Lower lobe of right lung (tissue), 2 donors: ENCODE measurements around the gene RGS7. TPM values are rescaled to one million over a fixed set of nuclear protein-coding genes. Genes with fewer than 3 reads are reported as not detected.

ENCODE experiments used
- ATAC-seq, 2 donors: fragments of 200-7000 bp; cut with Tn5 transposase; one replicate each; pipeline ENCODE4 v1.9.1; 2020 to 2022; ENCODE audit warnings: mild to moderate bottlenecking in 2 of 2, moderate library complexity in 2 of 2
- DNase-seq: peaks from one replicate; pipeline ENCODE4 v3.0.0-alpha.2; 2020
- H3K27ac ChIP-seq: fragments of 200-600 bp; one replicate; pipeline ENCODE4 v1.8.0; 2022
- H3K27me3 ChIP-seq: fragments of 200-600 bp; one replicate; pipeline ENCODE4 v1.8.0; 2022; ENCODE audit warnings: low read depth
- H3K36me3 ChIP-seq: fragments of 200-600 bp; one replicate; pipeline ENCODE4 v1.8.0; 2022; ENCODE audit warnings: mild to moderate bottlenecking
- H3K4me1 ChIP-seq: fragments of 200-600 bp; one replicate; pipeline ENCODE4 v1.8.0; 2022
- H3K4me3 ChIP-seq: fragments of 200-600 bp; one replicate; pipeline ENCODE4 v1.8.0; 2022; ENCODE audit warnings: mild to moderate bottlenecking
- H3K9me3 ChIP-seq: fragments of 200-600 bp; one replicate; pipeline ENCODE4 v1.8.0; 2022
- CTCF ChIP-seq: fragments of 200-600 bp; IDR thresholded peaks from one replicate; pipeline ENCODE4 v1.8.0; 2022; ENCODE audit warnings: antibody characterized with exemption, mild to moderate bottlenecking
- intact Hi-C: fragments of 100-400 bp; cut with DNase I; formaldehyde crosslinking; loops from one replicate; pipeline ENCODE4 v1.11.0; 2022
- total RNA-seq: library from RNA; stranded (reverse); fragmentation: NEBNext Ultra II Directional; extraction: Animal tissue kit (Norgen Biotek cat#: 25700); gene quantifications from one replicate; pipeline ENCODE4 v1.2.1, GENCODE V29; 2021
- donor health status: DM: no; HTN: yes; CAD: no; lungs with severe emphysema.

Gene RGS7
- total RNA-seq, 1 donor from 2014 or later: 0.21 TPM

- H3K36me3 ChIP-seq: no peaks in the 10 kb centered on the region
- intact Hi-C loops: no loop called here
- DNase-seq (no peak), ATAC-seq (peak in 1 of 2 donors; percentile 75)
- H3K27me3 ChIP-seq: peaks cover 4% of the 10 kb centered on the region
- no peak for TF ChIP-seq CTCF
- H3K9me3 ChIP-seq: no peaks in the 10 kb centered on the region
- H3K4me3 ChIP-seq: no peak overlapping the region
- no peak overlapping the region for H3K27ac ChIP-seq
- no peaks in the 10 kb centered on the region for H3K4me1 ChIP-seq
These were observed 389.8 kb downstream of the RGS7 start for GRCh38 chr1:240967070-240967724.

GRCh38 chr1:240965581-240966091, 391.4 kb downstream of the RGS7 start:
- peaks cover 4% of the 10 kb centered on the region for H3K27me3 ChIP-seq
- H3K4me1 ChIP-seq: no peaks in the 10 kb centered on the region
- intact Hi-C loops: no loop called here
- H3K9me3 ChIP-seq: no peaks in the 10 kb centered on the region
- no peaks in the 10 kb centered on the region for H3K36me3 ChIP-seq
- no peak for TF ChIP-seq CTCF
- ATAC-seq (peak in 1 of 2 donors; percentile 48), DNase-seq (no peak)
- H3K27ac ChIP-seq: no peak overlapping the region
- H3K4me3 ChIP-seq: no peak overlapping the region

- peaks cover 4% of the 10 kb centered on the region for H3K27me3 ChIP-seq
- DNase-seq: no peak
- intact Hi-C loops: no loop called here
- H3K27ac ChIP-seq: no peak overlapping the region
- no peak for TF ChIP-seq CTCF
- no peak for ATAC-seq
- no peaks in the 10 kb centered on the region for H3K36me3 ChIP-seq
- no peaks in the 10 kb centered on the region for H3K4me1 ChIP-seq
- no peak overlapping the region for H3K4me3 ChIP-seq
- no peaks in the 10 kb centered on the region for H3K9me3 ChIP-seq
These were observed 394.9 kb downstream of the RGS7 start for GRCh38 chr1:240962086-240962485.

GRCh38 chr1:240956424-240956823, 400.6 kb downstream of the RGS7 start:
- no peak overlapping the region for H3K27ac ChIP-seq
- no peak for TF ChIP-seq CTCF
- no peaks in the 10 kb centered on the region for H3K36me3 ChIP-seq
- no peak overlapping the region for H3K4me3 ChIP-seq
- intact Hi-C loops: no loop called here
- ATAC-seq (no peak), DNase-seq (no peak)
- no peaks in the 10 kb centered on the region for H3K9me3 ChIP-seq
- no peaks in the 10 kb centered on the region for H3K4me1 ChIP-seq
- no peaks in the 10 kb centered on the region for H3K27me3 ChIP-seq

GRCh38 chr1:240956020-240956419, 401.0 kb downstream of the RGS7 start:
- no peaks in the 10 kb centered on the region for H3K36me3 ChIP-seq
- no peaks in the 10 kb centered on the region for H3K4me1 ChIP-seq
- DNase-seq (no peak), ATAC-seq (no peak)
- intact Hi-C loops: no loop called here
- H3K4me3 ChIP-seq: no peak overlapping the region
- H3K27ac ChIP-seq: no peak overlapping the region
- TF ChIP-seq CTCF: no peak
- H3K9me3 ChIP-seq: no peaks in the 10 kb centered on the region
- no peaks in the 10 kb centered on the region for H3K27me3 ChIP-seq
